ENCODE data around the gene KIAA1549. TPM values are rescaled to one million over a fixed set of nuclear protein-coding genes. Genes with fewer than 3 reads are reported as not detected.

KIAA1549 gene
- total and polyA plus RNA-seq, 2 of the 8 experiments (the other 6 are each of a cell fraction or from before 2014, with no cell fraction given), result 6.5 to 17.3 TPM

DNA sequence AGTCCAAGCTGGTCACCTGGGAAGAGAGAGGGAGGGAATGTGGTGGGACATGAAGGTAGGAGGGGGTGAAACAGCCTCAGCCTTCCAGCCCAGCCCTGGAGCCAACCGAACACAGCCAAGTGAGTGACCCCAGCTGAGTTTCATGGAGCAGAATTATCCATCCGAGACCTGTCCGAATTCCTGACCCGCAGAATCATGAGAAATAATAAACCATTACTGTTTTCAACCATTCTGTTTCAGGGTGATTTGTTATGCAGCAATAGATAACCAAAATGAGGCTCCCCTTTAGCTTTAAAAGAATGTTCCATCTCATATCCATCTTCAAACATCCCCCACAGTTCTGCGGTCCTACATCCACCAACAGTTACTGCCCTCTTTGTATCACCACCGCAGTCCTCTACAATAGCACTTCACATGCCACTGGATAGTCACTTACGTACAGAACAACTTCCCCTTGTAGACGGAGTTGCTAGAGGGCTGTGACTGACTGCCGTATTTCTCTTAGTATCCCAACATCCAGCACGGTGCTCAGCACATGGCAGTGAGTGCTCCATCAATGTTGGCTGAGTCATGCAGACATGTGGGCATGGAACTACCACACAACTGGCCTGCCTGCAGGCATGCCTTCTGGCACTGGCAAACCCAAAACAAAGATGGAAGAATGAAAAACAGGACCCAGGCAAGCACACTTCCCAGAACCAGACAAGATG, 18.5 kb downstream of the KIAA1549 start:
- H3K4me2 ChIP-seq (ENCODE audit: insufficient read depth in 1 of 2, low read depth in 2 of 2, low read length in 2 of 2), result no peak overlapping the region
- H3K4me1 ChIP-seq (replicated peaks in 1 of 4; ENCODE audit: control insufficient read depth in 3 of 4, insufficient read depth in 4 of 4, low read length in 3 of 4), result peaks cover 1 to 11% (median 8%) of the 10 kb centered on the region in 4 experiments
- H3K9ac ChIP-seq (replicated peaks in 1 of 4; ENCODE audit: extremely low read depth in 1 of 4, low read depth in 3 of 4, low read length in 3 of 4), result no peak overlapping the region
- H3K27me3 ChIP-seq (replicated peaks in 1 of 4; ENCODE audit: control insufficient read depth in 3 of 4, extremely low read depth in 1 of 4, insufficient read depth in 3 of 4, low read length in 3 of 4), result no peaks in the 10 kb centered on the region
- H2BK12ac ChIP-seq (ENCODE audit: low read depth, low read length), result no peak overlapping the region
- H3K4ac ChIP-seq (replicated peaks; ENCODE audit: insufficient read length, low read depth, low read length), result peak overlapping the region; percentile 9
- peaks cover 26% of the 10 kb centered on the region for H3K79me1 ChIP-seq (ENCODE audit: low read depth, low read length)
- no peak overlapping the region for H4K5ac ChIP-seq (ENCODE audit: insufficient read length, low read depth, low read length)
- H2BK20ac ChIP-seq (ENCODE audit: low read length), result no peak overlapping the region
- H2BK15ac ChIP-seq (ENCODE audit: low read length), result no peak overlapping the region
- H2BK120ac ChIP-seq (replicated peaks; ENCODE audit: low read depth, low read length), result no peak overlapping the region
- H3K23me2 ChIP-seq (ENCODE audit: low read depth, low read length), result no peaks in the 10 kb centered on the region
- no peaks in the 10 kb centered on the region for H3K9me3 ChIP-seq (ENCODE audit: insufficient read depth in 2 of 2, low read depth in 1 of 2, low read length in 1 of 2)
- no peak overlapping the region for H3K23ac ChIP-seq (ENCODE audit: insufficient read length)
- FAIRE-seq, result no peak
- H4K8ac ChIP-seq (ENCODE audit: extremely low read depth, insufficient read depth, low read length), result no peak overlapping the region; the same call in 1 of the 2 replicates
- ChIA-PET CTCF (ENCODE audit: partially characterized antibody) (interaction anchor here (0.6 to 1.0 kb wide), 5 partner anchors 11 to 866 kb away, joined by 3 to 4 read pairs (median 4); partner anchors contain the start of genes ATP6V0A4 and TMEM213), POLR2A (ENCODE audit: partially characterized antibody) (no interaction called here)
- H3K36me3 ChIP-seq (ENCODE audit: control insufficient read depth in 2 of 4, insufficient read depth in 4 of 4, low read length in 3 of 4), result no peaks in the 10 kb centered on the region
- H2AFZ ChIP-seq (ENCODE audit: low read length), result no peak overlapping the region
- no peak overlapping the region for H3K14ac ChIP-seq (ENCODE audit: insufficient read length)
- no peak overlapping the region for H3K27ac ChIP-seq (ENCODE audit: low read depth, low read length)
- no peak overlapping the region for H4K91ac ChIP-seq (replicated peaks; ENCODE audit: insufficient read length, low read length)
- no peak for DNase-seq (ENCODE audit: low read depth in 1 of 2, low spot score in 2 of 2)
- 87% methylated on average over 10 of the region's 10 CpGs; no CpG with 5 or more reads in 1 of the 2 experiments for WGBS, 2 experiments (ENCODE audit: extremely low coverage in 1 of 2, insufficient coverage in 1 of 2, insufficient read length in 1 of 2, insufficient replicate concordance in 2 of 2, low coverage in 1 of 2, low lambda C conversion rate in 2 of 2, missing lambda C conversion rate in 1 of 2)
- H3K4me3 ChIP-seq (ENCODE audit: extremely low read depth in 1 of 4, insufficient read depth in 2 of 4, low read depth in 3 of 4, low read length in 4 of 4), result no peak overlapping the region
- peaks cover 4 to 11% of the 10 kb centered on the region in 2 experiments for H4K20me1 ChIP-seq (replicated peaks in 1 of 2; ENCODE audit: control insufficient read depth in 1 of 2, insufficient read depth in 2 of 2, low read length in 2 of 2)
- no peak overlapping the region for H3K18ac ChIP-seq (ENCODE audit: extremely low read depth, low read length)
- TF ChIP-seq, protein P1, sequence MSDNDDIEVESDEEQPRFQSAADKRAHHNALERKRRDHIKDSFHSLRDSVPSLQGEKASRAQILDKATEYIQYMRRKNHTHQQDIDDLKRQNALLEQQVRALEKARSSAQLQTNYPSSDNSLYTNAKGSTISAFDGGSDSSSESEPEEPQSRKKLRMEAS (IDR thresholded peaks at IDR 0.05), result 0 out of 2 replicates have a peak, but pooled peaks have one; percentile 13
- TF ChIP-seq POLR2A (IDR thresholded peaks at IDR 0.05; ENCODE audit: control extremely low read depth in 1 of 2, low read depth in 2 of 2, low read length in 2 of 2), result no peak
- no peak overlapping the region for H2AK5ac ChIP-seq (ENCODE audit: low read depth, low read length)
- no peak overlapping the region for H2BK5ac ChIP-seq (ENCODE audit: low read depth, low read length)
- no peak overlapping the region for H3K56ac ChIP-seq (replicated peaks; ENCODE audit: insufficient read length, low read depth, low read length)
- H3K79me2 ChIP-seq (ENCODE audit: control insufficient read depth in 1 of 2, insufficient read depth in 2 of 2, low read length in 2 of 2), result peaks cover 5 to 82% of the 10 kb centered on the region in 2 experiments

All from H1 (cell line).